ENCODE measurements around the gene TRAPPC10.

GRCh38 chr21:44088401-44088780 is 76.3 kb downstream of the TRAPPC10 start:
- no peak for TF ChIP-seq CTCF (IDR thresholded peaks at IDR 0.05)
- TF ChIP-seq POLR2A (IDR thresholded peaks at IDR 0.05), result no peak
